Ovary (tissue), 9 donors: ENCODE measurements around the gene MMP7. TPM values are rescaled to one million over a fixed set of nuclear protein-coding genes. Genes with fewer than 3 reads are reported as not detected.

Source experiments
- DNase-seq, 5 donors: peaks; one replicate each; pipeline ENCODE4 v3.0.0-alpha.2; 2019 to 2020
- H3K27ac ChIP-seq, 2 donors: fragments of 200-600 bp; one replicate each; pipeline versions ENCODE4 v1.5.1 to v1.8.0; 2019 to 2022
- H3K27me3 ChIP-seq: fragments of 200-600 bp; one replicate; pipeline ENCODE4 v1.8.0; 2022
- H3K36me3 ChIP-seq: fragments of 200-600 bp; sonication (generic); one replicate; pipeline ENCODE4 v1.5.1; 2019
- H3K4me1 ChIP-seq: one replicate; pipeline ENCODE4 v1.8.1; 2013; ENCODE audit warnings: mild to moderate bottlenecking, moderate library complexity; ENCODE audit not compliant: insufficient read depth
- H3K4me3 ChIP-seq: fragments of 200-600 bp; sonication (generic); one replicate; pipeline ENCODE4 v1.5.1; 2017
- H3K9me3 ChIP-seq, 2 donors: fragments of 200-600 bp in 1 of 2; sonication (generic) in 1 of 2; one replicate each; pipeline versions ENCODE4 v1.5.1 to v1.8.1; 2013 to 2019; ENCODE audit warnings: mild to moderate bottlenecking in 1 of 2, moderate library complexity in 1 of 2
- CTCF ChIP-seq, 3 donors: fragments of 450-650 bp in 2 of 3; fragments of 200-600 bp in 1 of 3; IDR thresholded peaks; one replicate each; pipeline versions ENCODE4 v1.5.1 to v1.8.0; 2016 to 2022; ENCODE audit warnings: antibody characterized with exemption in 3 of 3, mild to moderate bottlenecking in 1 of 3
- EP300 ChIP-seq: sonication (generic); formaldehyde crosslinking; IDR thresholded peaks from one replicate; pipeline ENCODE4 v1.6.1; 2017; ENCODE audit warnings: antibody characterized with exemption
- POLR2A ChIP-seq: fragments of 450-650 bp; IDR thresholded peaks from one replicate; pipeline ENCODE4 v1.6.1; 2017; ENCODE audit warnings: antibody characterized with exemption, mild to moderate bottlenecking, moderate library complexity
- WGBS, 3 donors: extraction: QIAGEN DNeasy Blood & Tissue Kit in 1 of 3; methylation state at CpG; one replicate each; pipeline versions ENCODE4 v1.1.5 to v1.1.7; 2013 to 2017; 5-methylcytosine and 5-hydroxymethylcytosine counted together
- intact Hi-C, 4 donors: fragments of 100-400 bp; cut with DNase I; formaldehyde crosslinking; loops; one replicate each; pipeline versions ENCODE4 v1.11.0 to v1.15.1; 2022 to 2023
- polyA plus RNA-seq, 2 donors: library from polyadenylated mRNA; stranded (reverse); fragments of 200-250 nt in 1 of 2; fragments of 350-450 nt in 1 of 2; fragmentation: Illumina TruSeq in 1 of 2; extraction: RNeasy Lipid Tissue Mini Kit (QIAGEN cat#74804) in 1 of 2; gene quantifications; one replicate each; pipeline ENCODE4 v1.2.3, GENCODE V29; 2013 to 2014
- total RNA-seq, 7 donors: library from RNA; depleted of rRNA in 2 of 7; stranded (reverse); fragments of >200 nt in 2 of 7; fragmentation: NEBNext Ultra II Directional in 3 of 7; extraction: Animal tissue kit (Norgen Biotek cat#: 25700) in 3 of 7; gene quantifications; one replicate each; pipeline versions ENCODE4 v1.1.0 to v1.2.4, GENCODE V29; 2016 to 2023
- donor health status: DM: no; HTN: no; CAD: no; lungs with moderate emphysema.
- donor health status: DM: no; HTN: no; CAD: no.
- donor health status: Bipolar disorder and iron deficiency.
- donor health status: DM: yes; HTN: yes; CAD: no.
- donor health status: DM: no; HTN: no; CAD: no.
- donor health status: DM: yes; HTN: yes; CAD: no.

Gene MMP7
- total and polyA plus RNA-seq, 9 donors: 0.33 to 66.3 (median 3.8) TPM; not detected in 1

- TF ChIP-seq CTCF (IDR thresholded peaks at IDR 0.05): no peak
- no peak for TF ChIP-seq POLR2A
- no peak for TF ChIP-seq EP300
- no peak overlapping the region for H3K27ac ChIP-seq
- intact Hi-C loops: no loop called here
Measured at GRCh38 chr11:102551169-102551781, 20.7 kb upstream of the MMP7 start.

GRCh38 chr11:102546923-102547471, 16.4 kb upstream of the MMP7 start:
- Histone ChIP-seq H3K4me3 (no peak overlapping the region), H3K36me3 (no peaks in the 10 kb centered on the region), H3K9me3 (no peaks in the 10 kb centered on the region), H3K27me3 (no peaks in the 10 kb centered on the region), H3K4me1 (no peaks in the 10 kb centered on the region), H3K27ac (no peak overlapping the region)
- TF ChIP-seq CTCF (IDR thresholded peaks at IDR 0.05) (no peak), EP300 (no peak)
- WGBS, 3 donors: 91 to 96% (median 95%) methylated on average over 3 of the region's 3 CpGs
- intact Hi-C loops: no loop called here
- no peak for DNase-seq

More at GRCh38 chr11:102551169-102551781, 20.7 kb upstream of the MMP7 start:
- H3K4me3 ChIP-seq: no peak overlapping the region
- no peaks in the 10 kb centered on the region for H3K9me3 ChIP-seq
- no peak for DNase-seq
- 66 to 74% (median 72%) methylated on average over 6 of the region's 6 CpGs for WGBS, 3 donors
- H3K36me3 ChIP-seq: no peaks in the 10 kb centered on the region
- no peaks in the 10 kb centered on the region for H3K4me1 ChIP-seq
- H3K27me3 ChIP-seq: no peaks in the 10 kb centered on the region

- H3K4me1 ChIP-seq: no peaks in the 10 kb centered on the region
- no peaks in the 10 kb centered on the region for H3K27me3 ChIP-seq
- no peak overlapping the region for H3K4me3 ChIP-seq
- WGBS, 3 donors: 62 to 71% (median 67%) methylated on average over 4 of the region's 4 CpGs
- H3K9me3 ChIP-seq: no peaks in the 10 kb centered on the region
- H3K27ac ChIP-seq: no peak overlapping the region
- intact Hi-C loops: no loop called here
- TF ChIP-seq EP300: no peak
- TF ChIP-seq POLR2A: no peak
- TF ChIP-seq CTCF (IDR thresholded peaks at IDR 0.05): no peak
- no peak for DNase-seq
- H3K36me3 ChIP-seq: no peaks in the 10 kb centered on the region
Measured at GRCh38 chr11:102546427-102546826, 15.9 kb upstream of the MMP7 start.

GRCh38 chr11:102545701-102546100, 15.2 kb upstream of the MMP7 start:
- Histone ChIP-seq H3K9me3 (no peaks in the 10 kb centered on the region), H3K4me3 (no peak overlapping the region), H3K27ac (no peak overlapping the region), H3K4me1 (no peaks in the 10 kb centered on the region), H3K36me3 (no peaks in the 10 kb centered on the region), H3K27me3 (no peaks in the 10 kb centered on the region)
- intact Hi-C loops: no loop called here
- DNase-seq: no peak
- TF ChIP-seq EP300 (no peak), POLR2A (no peak), CTCF (IDR thresholded peaks at IDR 0.05) (no peak)
- 82 to 91% (median 85%) methylated on average over 4 of the region's 4 CpGs for WGBS, 3 donors
